GM23338 (cell line): ENCODE results near the gene PGAP1. TPM values are rescaled to one million over a fixed set of nuclear protein-coding genes. Genes with fewer than 3 reads are reported as not detected.

Experiments
- ATAC-seq: fragments of 200-7000 bp; cut with Tn5 transposase; 3 replicates; pipeline ENCODE4 v1.9.1; 2020
- DNase-seq: peaks from one replicate; pipeline ENCODE4 v3.0.0-alpha.2; 2015; ENCODE audit warnings: low spot score
- H2AFZ ChIP-seq: fragments of 200-600 bp; sonication (generic); 2 replicates; pipeline ENCODE4 v1.8.0; 2016; ENCODE audit warnings: antibody characterized with exemption, mild to moderate bottlenecking, moderate library complexity
- H3F3A ChIP-seq: fragments of 200-600 bp; sonication (generic); replicated peaks from 2 replicates; pipeline ENCODE4 v1.8.0; 2017; ENCODE audit warnings: antibody characterized with exemption, mixed run types, low read depth
- H3K27ac ChIP-seq: fragments of 200-600 bp; sonication (generic); 2 replicates; pipeline ENCODE4 v1.6.1; 2016; ENCODE audit warnings: low read depth
- H3K27me3 ChIP-seq: fragments of 200-600 bp; sonication (generic); 2 replicates; pipeline ENCODE4 v1.8.0; 2016; ENCODE audit warnings: mild to moderate bottlenecking, mixed run types, moderate library complexity; ENCODE audit not compliant: insufficient read depth
- H3K36me3 ChIP-seq: fragments of 200-600 bp; sonication (generic); 2 replicates; pipeline ENCODE4 v1.8.0; 2016; ENCODE audit warnings: mild to moderate bottlenecking; ENCODE audit not compliant: insufficient read depth
- H3K4me1 ChIP-seq: fragments of 200-600 bp; sonication (generic); 2 replicates; pipeline ENCODE4 v1.8.0; 2016; ENCODE audit warnings: mild to moderate bottlenecking, moderate library complexity; ENCODE audit not compliant: insufficient read depth
- H3K4me2 ChIP-seq: fragments of 200-600 bp; sonication (generic); 2 replicates; pipeline ENCODE4 v1.7.1; 2017; ENCODE audit warnings: mixed run types
- H3K4me3 ChIP-seq: fragments of 200-600 bp; sonication (generic); 2 replicates; pipeline ENCODE4 v1.6.1; 2016; ENCODE audit warnings: mixed run types
- H3K79me2 ChIP-seq: fragments of 200-600 bp; sonication (generic); replicated peaks from 2 replicates; pipeline ENCODE4 v1.8.0; 2017; ENCODE audit warnings: mild to moderate bottlenecking; ENCODE audit not compliant: insufficient read depth
- H3K9me2 ChIP-seq: fragments of 200-600 bp; sonication (generic); 2 replicates; pipeline ENCODE4 v1.8.0; 2017; ENCODE audit not compliant: insufficient read depth
- H4K20me1 ChIP-seq: fragments of 200-600 bp; sonication (generic); replicated peaks from 2 replicates; pipeline ENCODE4 v1.8.0; 2017; ENCODE audit warnings: mild to moderate bottlenecking; ENCODE audit not compliant: insufficient read depth
- H3K27ac Mint-ChIP-seq: 2 replicates; pipeline ENCODE4 v1.8.0; 2020; ENCODE audit warnings: inconsistent platforms, mild to moderate bottlenecking, moderate library complexity, mixed read lengths
- H3K27me3 Mint-ChIP-seq: 3 replicates; pipeline ENCODE4 v1.8.0; 2022; ENCODE audit warnings: low read depth, mild to moderate bottlenecking, moderate library complexity, mixed read lengths, inconsistent platforms; ENCODE audit not compliant: insufficient read depth, poor library complexity
- H3K36me3 Mint-ChIP-seq: 3 replicates; pipeline ENCODE4 v1.8.0; 2021; ENCODE audit warnings: low read depth, mild to moderate bottlenecking, inconsistent platforms, moderate library complexity, mixed read lengths
- H3K4me1 Mint-ChIP-seq: 3 replicates; pipeline ENCODE4 v1.8.0; 2020; ENCODE audit warnings: mild to moderate bottlenecking, inconsistent platforms, mixed read lengths
- H3K4me3 Mint-ChIP-seq: 3 replicates; pipeline ENCODE4 v1.8.0; 2021; ENCODE audit warnings: moderate library complexity, mild to moderate bottlenecking, inconsistent platforms, mixed read lengths
- H3K9me3 Mint-ChIP-seq: 3 replicates; pipeline ENCODE4 v1.8.0; 2020; ENCODE audit warnings: moderate library complexity, mild to moderate bottlenecking, inconsistent platforms, mixed read lengths
- CREB1 ChIP-seq: fragments of 250-450 bp; sonication (Bioruptor Pico); IDR thresholded peaks from 2 replicates; pipeline ENCODE4 v1.5.0; 2020; ENCODE audit warnings: low read depth, mild to moderate bottlenecking, moderate library complexity
- ETS1 ChIP-seq: IDR thresholded peaks from 2 replicates; pipeline ENCODE4 v1.6.1; 2016; ENCODE audit warnings: antibody characterized with exemption
- EZH2 ChIP-seq: fragments of 200-600 bp; sonication (generic); IDR thresholded peaks from one replicate; pipeline ENCODE4 v1.8.0; 2017; ENCODE audit warnings: antibody characterized with exemption, mild to moderate bottlenecking, low read depth; ENCODE audit not compliant: unreplicated experiment
- NANOG ChIP-seq: IDR thresholded peaks from 2 replicates; pipeline ENCODE4 v1.6.1; 2016; ENCODE audit warnings: antibody characterized with exemption, borderline replicate concordance
- POLR2AphosphoS5 ChIP-seq: IDR thresholded peaks from 2 replicates; pipeline ENCODE4 v1.6.1; 2016; ENCODE audit warnings: antibody characterized with exemption, low read depth
- STAT1 ChIP-seq: IDR thresholded peaks from one replicate; pipeline ENCODE4 v1.6.1; 2016; ENCODE audit warnings: antibody characterized with exemption; ENCODE audit not compliant: unreplicated experiment
- ZNF114 ChIP-seq: fragments of 250-450 bp; sonication (Bioruptor Pico); IDR thresholded peaks from 2 replicates; pipeline ENCODE4 v1.5.0; 2020; ENCODE audit warnings: mild to moderate bottlenecking, moderate library complexity
- ZNF331 ChIP-seq: fragments of 250-450 bp; sonication (Bioruptor Pico); IDR thresholded peaks from 2 replicates; pipeline ENCODE4 v1.5.0; 2020; ENCODE audit warnings: low read depth, mild to moderate bottlenecking, moderate library complexity
- polyA plus RNA-seq: library from polyadenylated mRNA; unstranded; fragments of >200 nt; fragmentation: Nextera tagmentation; extraction: Ambion mirVana; gene quantifications from 2 replicates; pipeline ENCODE4 v1.2.1, GENCODE V29; 2016
- total RNA-seq: library from RNA; depleted of rRNA; stranded (reverse); fragments of >200 nt; shearing (Covaris generic); gene quantifications from 2 replicates; pipeline ENCODE4 v1.2.3, GENCODE V29; 2014
- TF ChIP-seq, protein P1 (sequence below): IDR thresholded peaks from one replicate; pipeline ENCODE4 v1.6.1; 2018; ENCODE audit warnings: antibody characterized with exemption; ENCODE audit not compliant: unreplicated experiment
- TF ChIP-seq, protein P2 (sequence below), 2 experiments: fragments of 200-600 bp in 1 of 2; sonication (generic) in 1 of 2; conservative IDR thresholded peaks; 2 replicates each; pipeline versions ENCODE4 v1.5.1 to v1.6.1; 2016 to 2017; ENCODE audit warnings: antibody characterized with exemption in 2 of 2, low read depth in 2 of 2, mild to moderate bottlenecking in 2 of 2, moderate library complexity in 1 of 2
- TF ChIP-seq, protein P3 (sequence below): fragments of 250-450 bp; sonication (Bioruptor Pico); IDR thresholded peaks from 2 replicates; pipeline ENCODE4 v1.5.0; 2020; ENCODE audit warnings: mild to moderate bottlenecking, moderate library complexity

PGAP1 gene
- total and polyA plus RNA-seq, 2 experiments from 2014 or later = 9.8 to 26.5 TPM

GRCh38 chr2:196935432-196935831 is 8.9 kb upstream of the PGAP1 start:
- no peak overlapping the region for H3K4me3 Mint-ChIP-seq
- H3K4me1 Mint-ChIP-seq = no peaks in the 10 kb centered on the region
- ATAC-seq (no peak), DNase-seq (no peak)
- Histone ChIP-seq H3K79me2 (no peaks in the 10 kb centered on the region), H3K27ac (no peak overlapping the region), H2AFZ (no peak overlapping the region), H3K36me3 (no peaks in the 10 kb centered on the region), H4K20me1 (no peaks in the 10 kb centered on the region), H3F3A (no peaks in the 10 kb centered on the region), H3K27me3 (no peaks in the 10 kb centered on the region), H3K4me3 (no peak overlapping the region), H3K9me2 (no peaks in the 10 kb centered on the region), H3K4me2 (no peak overlapping the region), H3K4me1 (no peaks in the 10 kb centered on the region)
- H3K27ac Mint-ChIP-seq = no peak overlapping the region
- no peak for TF ChIP-seq NANOG
- no peak for TF ChIP-seq POLR2AphosphoS5
- TF ChIP-seq ETS1 = no peak
- TF ChIP-seq EZH2 = no peak
- TF ChIP-seq STAT1 = no peak
- no peak for TF ChIP-seq ZNF114 (CRISPR knock-in tag)
- TF ChIP-seq ZNF331 = no peak
- TF ChIP-seq, protein P1, sequence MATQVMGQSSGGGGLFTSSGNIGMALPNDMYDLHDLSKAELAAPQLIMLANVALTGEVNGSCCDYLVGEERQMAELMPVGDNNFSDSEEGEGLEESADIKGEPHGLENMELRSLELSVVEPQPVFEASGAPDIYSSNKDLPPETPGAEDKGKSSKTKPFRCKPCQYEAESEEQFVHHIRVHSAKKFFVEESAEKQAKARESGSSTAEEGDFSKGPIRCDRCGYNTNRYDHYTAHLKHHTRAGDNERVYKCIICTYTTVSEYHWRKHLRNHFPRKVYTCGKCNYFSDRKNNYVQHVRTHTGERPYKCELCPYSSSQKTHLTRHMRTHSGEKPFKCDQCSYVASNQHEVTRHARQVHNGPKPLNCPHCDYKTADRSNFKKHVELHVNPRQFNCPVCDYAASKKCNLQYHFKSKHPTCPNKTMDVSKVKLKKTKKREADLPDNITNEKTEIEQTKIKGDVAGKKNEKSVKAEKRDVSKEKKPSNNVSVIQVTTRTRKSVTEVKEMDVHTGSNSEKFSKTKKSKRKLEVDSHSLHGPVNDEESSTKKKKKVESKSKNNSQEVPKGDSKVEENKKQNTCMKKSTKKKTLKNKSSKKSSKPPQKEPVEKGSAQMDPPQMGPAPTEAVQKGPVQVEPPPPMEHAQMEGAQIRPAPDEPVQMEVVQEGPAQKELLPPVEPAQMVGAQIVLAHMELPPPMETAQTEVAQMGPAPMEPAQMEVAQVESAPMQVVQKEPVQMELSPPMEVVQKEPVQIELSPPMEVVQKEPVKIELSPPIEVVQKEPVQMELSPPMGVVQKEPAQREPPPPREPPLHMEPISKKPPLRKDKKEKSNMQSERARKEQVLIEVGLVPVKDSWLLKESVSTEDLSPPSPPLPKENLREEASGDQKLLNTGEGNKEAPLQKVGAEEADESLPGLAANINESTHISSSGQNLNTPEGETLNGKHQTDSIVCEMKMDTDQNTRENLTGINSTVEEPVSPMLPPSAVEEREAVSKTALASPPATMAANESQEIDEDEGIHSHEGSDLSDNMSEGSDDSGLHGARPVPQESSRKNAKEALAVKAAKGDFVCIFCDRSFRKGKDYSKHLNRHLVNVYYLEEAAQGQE = no peak
- no peaks in the 10 kb centered on the region for H3K36me3 Mint-ChIP-seq
- no peaks in the 10 kb centered on the region for H3K27me3 Mint-ChIP-seq
- H3K9me3 Mint-ChIP-seq = no peaks in the 10 kb centered on the region

- Mint-ChIP-seq H3K4me3 (no peak overlapping the region), H3K27me3 (no peaks in the 10 kb centered on the region), H3K27ac (no peak overlapping the region)
- no peak for TF ChIP-seq CREB1 (CRISPR knock-in tag)
- TF ChIP-seq, protein P2, sequence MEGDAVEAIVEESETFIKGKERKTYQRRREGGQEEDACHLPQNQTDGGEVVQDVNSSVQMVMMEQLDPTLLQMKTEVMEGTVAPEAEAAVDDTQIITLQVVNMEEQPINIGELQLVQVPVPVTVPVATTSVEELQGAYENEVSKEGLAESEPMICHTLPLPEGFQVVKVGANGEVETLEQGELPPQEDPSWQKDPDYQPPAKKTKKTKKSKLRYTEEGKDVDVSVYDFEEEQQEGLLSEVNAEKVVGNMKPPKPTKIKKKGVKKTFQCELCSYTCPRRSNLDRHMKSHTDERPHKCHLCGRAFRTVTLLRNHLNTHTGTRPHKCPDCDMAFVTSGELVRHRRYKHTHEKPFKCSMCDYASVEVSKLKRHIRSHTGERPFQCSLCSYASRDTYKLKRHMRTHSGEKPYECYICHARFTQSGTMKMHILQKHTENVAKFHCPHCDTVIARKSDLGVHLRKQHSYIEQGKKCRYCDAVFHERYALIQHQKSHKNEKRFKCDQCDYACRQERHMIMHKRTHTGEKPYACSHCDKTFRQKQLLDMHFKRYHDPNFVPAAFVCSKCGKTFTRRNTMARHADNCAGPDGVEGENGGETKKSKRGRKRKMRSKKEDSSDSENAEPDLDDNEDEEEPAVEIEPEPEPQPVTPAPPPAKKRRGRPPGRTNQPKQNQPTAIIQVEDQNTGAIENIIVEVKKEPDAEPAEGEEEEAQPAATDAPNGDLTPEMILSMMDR (conservative IDR thresholded peaks at IDR 0.05; ENCODE audit: low read depth in 2 of 2) = no peak
- TF ChIP-seq EZH2 = no peak
- TF ChIP-seq POLR2AphosphoS5 = no peak
- TF ChIP-seq ZNF114 (CRISPR knock-in tag) = no peak
- TF ChIP-seq, protein P3, sequence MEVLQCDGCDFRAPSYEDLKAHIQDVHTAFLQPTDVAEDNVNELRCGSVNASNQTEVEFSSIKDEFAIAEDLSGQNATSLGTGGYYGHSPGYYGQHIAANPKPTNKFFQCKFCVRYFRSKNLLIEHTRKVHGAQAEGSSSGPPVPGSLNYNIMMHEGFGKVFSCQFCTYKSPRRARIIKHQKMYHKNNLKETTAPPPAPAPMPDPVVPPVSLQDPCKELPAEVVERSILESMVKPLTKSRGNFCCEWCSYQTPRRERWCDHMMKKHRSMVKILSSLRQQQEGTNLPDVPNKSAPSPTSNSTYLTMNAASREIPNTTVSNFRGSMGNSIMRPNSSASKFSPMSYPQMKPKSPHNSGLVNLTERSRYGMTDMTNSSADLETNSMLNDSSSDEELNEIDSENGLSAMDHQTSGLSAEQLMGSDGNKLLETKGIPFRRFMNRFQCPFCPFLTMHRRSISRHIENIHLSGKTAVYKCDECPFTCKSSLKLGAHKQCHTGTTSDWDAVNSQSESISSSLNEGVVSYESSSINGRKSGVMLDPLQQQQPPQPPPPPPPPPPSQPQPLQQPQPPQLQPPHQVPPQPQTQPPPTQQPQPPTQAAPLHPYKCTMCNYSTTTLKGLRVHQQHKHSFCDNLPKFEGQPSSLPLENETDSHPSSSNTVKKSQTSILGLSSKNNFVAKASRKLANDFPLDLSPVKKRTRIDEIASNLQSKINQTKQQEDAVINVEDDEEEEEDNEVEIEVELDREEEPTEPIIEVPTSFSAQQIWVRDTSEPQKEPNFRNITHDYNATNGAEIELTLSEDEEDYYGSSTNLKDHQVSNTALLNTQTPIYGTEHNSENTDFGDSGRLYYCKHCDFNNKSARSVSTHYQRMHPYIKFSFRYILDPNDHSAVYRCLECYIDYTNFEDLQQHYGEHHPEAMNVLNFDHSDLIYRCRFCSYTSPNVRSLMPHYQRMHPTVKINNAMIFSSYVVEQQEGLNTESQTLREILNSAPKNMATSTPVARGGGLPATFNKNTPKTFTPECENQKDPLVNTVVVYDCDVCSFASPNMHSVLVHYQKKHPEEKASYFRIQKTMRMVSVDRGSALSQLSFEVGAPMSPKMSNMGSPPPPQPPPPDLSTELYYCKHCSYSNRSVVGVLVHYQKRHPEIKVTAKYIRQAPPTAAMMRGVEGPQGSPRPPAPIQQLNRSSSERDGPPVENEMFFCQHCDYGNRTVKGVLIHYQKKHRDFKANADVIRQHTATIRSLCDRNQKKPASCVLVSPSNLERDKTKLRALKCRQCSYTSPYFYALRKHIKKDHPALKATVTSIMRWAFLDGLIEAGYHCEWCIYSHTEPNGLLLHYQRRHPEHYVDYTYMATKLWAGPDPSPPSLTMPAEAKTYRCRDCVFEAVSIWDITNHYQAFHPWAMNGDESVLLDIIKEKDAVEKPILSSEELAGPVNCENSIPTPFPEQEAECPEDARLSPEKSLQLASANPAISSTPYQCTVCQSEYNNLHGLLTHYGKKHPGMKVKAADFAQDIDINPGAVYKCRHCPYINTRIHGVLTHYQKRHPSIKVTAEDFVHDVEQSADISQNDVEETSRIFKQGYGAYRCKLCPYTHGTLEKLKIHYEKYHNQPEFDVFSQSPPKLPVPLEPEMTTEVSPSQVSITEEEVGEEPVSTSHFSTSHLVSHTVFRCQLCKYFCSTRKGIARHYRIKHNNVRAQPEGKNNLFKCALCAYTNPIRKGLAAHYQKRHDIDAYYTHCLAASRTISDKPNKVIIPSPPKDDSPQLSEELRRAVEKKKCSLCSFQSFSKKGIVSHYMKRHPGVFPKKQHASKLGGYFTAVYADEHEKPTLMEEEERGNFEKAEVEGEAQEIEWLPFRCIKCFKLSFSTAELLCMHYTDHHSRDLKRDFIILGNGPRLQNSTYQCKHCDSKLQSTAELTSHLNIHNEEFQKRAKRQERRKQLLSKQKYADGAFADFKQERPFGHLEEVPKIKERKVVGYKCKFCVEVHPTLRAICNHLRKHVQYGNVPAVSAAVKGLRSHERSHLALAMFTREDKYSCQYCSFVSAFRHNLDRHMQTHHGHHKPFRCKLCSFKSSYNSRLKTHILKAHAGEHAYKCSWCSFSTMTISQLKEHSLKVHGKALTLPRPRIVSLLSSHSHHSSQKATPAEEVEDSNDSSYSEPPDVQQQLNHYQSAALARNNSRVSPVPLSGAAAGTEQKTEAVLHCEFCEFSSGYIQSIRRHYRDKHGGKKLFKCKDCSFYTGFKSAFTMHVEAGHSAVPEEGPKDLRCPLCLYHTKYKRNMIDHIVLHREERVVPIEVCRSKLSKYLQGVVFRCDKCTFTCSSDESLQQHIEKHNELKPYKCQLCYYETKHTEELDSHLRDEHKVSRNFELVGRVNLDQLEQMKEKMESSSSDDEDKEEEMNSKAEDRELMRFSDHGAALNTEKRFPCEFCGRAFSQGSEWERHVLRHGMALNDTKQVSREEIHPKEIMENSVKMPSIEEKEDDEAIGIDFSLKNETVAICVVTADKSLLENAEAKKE = no peak
Measured at GRCh38 chr2:196934672-196935071, 8.2 kb upstream of the PGAP1 start.

More at GRCh38 chr2:196934672-196935071, 8.2 kb upstream of the PGAP1 start:
- H3K4me3 ChIP-seq = no peak overlapping the region
- H3K4me1 ChIP-seq = no peaks in the 10 kb centered on the region
- no peaks in the 10 kb centered on the region for H3K4me1 Mint-ChIP-seq
- no peaks in the 10 kb centered on the region for H3K79me2 ChIP-seq
- H3K4me2 ChIP-seq = no peak overlapping the region
- no peaks in the 10 kb centered on the region for H4K20me1 ChIP-seq
- no peak overlapping the region for H3K27ac ChIP-seq
- no peaks in the 10 kb centered on the region for H3K9me2 ChIP-seq
- no peaks in the 10 kb centered on the region for H3F3A ChIP-seq
- H2AFZ ChIP-seq = no peak overlapping the region
- no peaks in the 10 kb centered on the region for H3K27me3 ChIP-seq
- H3K36me3 Mint-ChIP-seq = no peaks in the 10 kb centered on the region
- DNase-seq (no peak), ATAC-seq (no peak)
- no peaks in the 10 kb centered on the region for H3K9me3 Mint-ChIP-seq
- H3K36me3 ChIP-seq = no peaks in the 10 kb centered on the region
